ENCODE data around the gene WNT5B. TPM values are rescaled to one million over a fixed set of nuclear protein-coding genes. Genes with fewer than 3 reads are reported as not detected.

Gene WNT5B
- total RNA-seq, 4 donors from 2014 or later: 0.53 to 9.1 (median 0.94) TPM; not detected in 1

GRCh38 chr12:1622406-1622805 lies 6.6 kb upstream of the WNT5B start:
- H3K27me3 ChIP-seq: no peaks in the 10 kb centered on the region
- no peak overlapping the region for H3K27ac ChIP-seq
- no peak for DNase-seq
- H3K36me3 ChIP-seq: no peaks in the 10 kb centered on the region
- no peaks in the 10 kb centered on the region for H3K9me3 ChIP-seq
- no peak overlapping the region for H3K4me3 ChIP-seq
- TF ChIP-seq CTCF (IDR thresholded peaks at IDR 0.05): no peak
- TF ChIP-seq POLR2A (IDR thresholded peaks at IDR 0.05): no peak
- H3K4me1 ChIP-seq: peaks cover 0 to 7% (median 0%) of the 10 kb centered on the region in 4 donors

GRCh38 chr12:1629338-1630132 lies 504 bp downstream of the WNT5B start:
- Histone ChIP-seq H3K4me1 (peaks cover 4 to 26% (median 9%) of the 10 kb centered on the region in 4 donors), H3K36me3 (no peaks in the 10 kb centered on the region), H3K27ac (peak overlapping the region in 1 of 4 donors; percentile 32), H3K27me3 (no peaks in the 10 kb centered on the region), H3K4me3 (peak overlapping the region; percentile 19 to 62 (median 52)), H3K9me3 (no peaks in the 10 kb centered on the region)
- peak in 2 of 3 donors; percentile 23 to 66 for DNase-seq
- TF ChIP-seq CTCF (IDR thresholded peaks at IDR 0.05): no peak
- TF ChIP-seq POLR2A (IDR thresholded peaks at IDR 0.05): no peak

DNA sequence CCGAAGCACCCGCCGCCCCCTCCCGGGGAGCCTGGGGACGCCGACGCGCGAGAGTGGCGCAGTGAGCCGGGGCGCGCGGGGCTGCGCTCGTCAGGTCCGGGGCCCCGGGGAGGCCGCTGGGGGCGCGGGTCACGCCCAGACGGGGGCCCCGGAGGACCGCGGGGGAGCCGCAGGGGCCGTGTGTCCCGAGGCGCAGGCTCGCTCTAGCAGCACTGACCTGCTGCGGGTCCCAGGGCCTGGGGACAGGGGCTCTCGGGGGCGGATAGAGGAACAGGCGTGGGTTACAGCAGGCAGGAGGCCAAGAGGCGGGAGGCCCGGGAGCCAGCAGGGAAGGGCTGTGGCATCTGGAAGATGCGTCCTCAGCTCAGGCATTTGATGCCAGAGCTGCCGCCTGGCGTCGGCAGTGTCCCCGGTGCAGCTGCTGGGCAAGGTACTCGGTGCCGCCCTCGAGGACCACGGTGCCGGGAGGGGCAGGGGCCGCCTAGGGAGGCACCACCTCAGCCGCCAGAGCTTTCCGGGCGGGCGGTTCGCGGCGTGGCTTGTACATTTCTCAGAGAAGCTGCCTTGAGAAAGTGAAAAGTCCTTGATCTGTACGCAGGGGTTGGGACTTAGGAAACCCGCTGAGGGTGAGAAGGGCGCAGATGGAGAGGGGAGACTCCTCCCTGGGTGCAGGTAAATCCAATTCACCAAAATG lies 1.2 kb downstream of the WNT5B start:
- Histone ChIP-seq H3K4me1 (peaks cover 4 to 23% (median 9%) of the 10 kb centered on the region in 4 donors), H3K27me3 (no peaks in the 10 kb centered on the region), H3K36me3 (no peaks in the 10 kb centered on the region), H3K4me3 (peak overlapping the region; percentile 19 to 62 (median 52)), H3K9me3 (no peaks in the 10 kb centered on the region), H3K27ac (peak overlapping the region in 1 of 4 donors; percentile 32)
- no peak for TF ChIP-seq POLR2A (IDR thresholded peaks at IDR 0.05)
- peak in 2 of 6 experiments; percentile 23 to 34 for TF ChIP-seq CTCF (IDR thresholded peaks at IDR 0.05)
- peak in 2 of 3 donors; percentile 61 to 78 for DNase-seq

DNA sequence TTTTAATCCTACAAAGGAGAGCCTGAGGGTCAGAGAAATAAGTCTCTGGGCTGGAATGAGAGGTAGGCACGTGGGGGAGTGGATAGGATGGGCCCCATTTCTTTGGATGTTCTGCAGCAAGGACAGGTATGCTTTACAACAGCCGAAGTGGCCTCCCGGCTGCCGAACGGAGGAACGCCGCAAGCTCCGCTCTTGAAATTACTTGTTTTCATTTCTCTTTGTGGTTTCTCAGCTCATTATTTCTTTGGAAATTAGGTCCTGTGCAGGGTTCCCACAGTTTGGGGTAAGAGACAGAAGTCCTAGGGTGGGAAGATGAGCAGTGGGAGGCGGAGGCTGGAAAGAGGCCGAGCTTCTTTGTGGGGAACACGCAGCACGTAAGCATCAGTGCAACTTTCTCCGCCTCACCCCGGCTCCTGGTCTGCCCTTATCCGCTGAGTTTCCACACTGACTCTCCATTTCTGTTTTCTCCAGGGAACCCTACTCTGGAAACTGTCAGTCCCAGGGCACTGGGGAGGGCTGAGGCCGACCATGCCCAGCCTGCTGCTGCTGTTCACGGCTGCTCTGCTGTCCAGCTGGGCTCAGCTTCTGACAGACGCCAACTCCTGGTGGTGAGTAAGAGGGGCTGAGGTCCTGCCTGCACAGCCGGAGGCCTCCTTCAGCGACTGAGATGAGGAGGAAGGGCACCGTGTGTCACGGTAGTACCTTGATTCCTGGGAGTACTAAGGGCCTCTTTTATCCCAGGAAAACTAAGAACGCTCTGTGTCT lies 2.0 kb downstream of the WNT5B start:
- Histone ChIP-seq H3K27ac (no peak overlapping the region), H3K9me3 (no peaks in the 10 kb centered on the region), H3K4me1 (peaks cover 4 to 23% (median 9%) of the 10 kb centered on the region in 4 donors), H3K36me3 (no peaks in the 10 kb centered on the region), H3K27me3 (no peaks in the 10 kb centered on the region), H3K4me3 (peak overlapping the region in 3 of 4 donors; percentile 47 to 62 (median 58))
- no peak for DNase-seq
- no peak for TF ChIP-seq POLR2A (IDR thresholded peaks at IDR 0.05)
- no peak for TF ChIP-seq CTCF (IDR thresholded peaks at IDR 0.05)

GRCh38 chr12:1632702-1633101 lies 3.7 kb downstream of the WNT5B start:
- DNase-seq: no peak
- Histone ChIP-seq H3K4me1 (peaks cover 4 to 23% (median 9%) of the 10 kb centered on the region in 4 donors), H3K36me3 (no peaks in the 10 kb centered on the region), H3K27me3 (no peaks in the 10 kb centered on the region), H3K4me3 (no peak overlapping the region), H3K9me3 (no peaks in the 10 kb centered on the region), H3K27ac (no peak overlapping the region)
- TF ChIP-seq POLR2A (IDR thresholded peaks at IDR 0.05): no peak
- TF ChIP-seq CTCF (IDR thresholded peaks at IDR 0.05): no peak

All from Peyer's patch (tissue), 4 donors.